ENCODE results near the gene ASTL.
"Not testable (repeated sequence)": the region's sequence is repeated elsewhere in the genome, so short reads cannot be mapped to it uniquely, and the experiment has no call there.

Gene ASTL

GRCh38 chr2:96087130-96087529 lies 51.2 kb downstream of the ASTL start:
- Histone ChIP-seq H3K9me3 (ENCODE audit: control insufficient read depth, insufficient read depth, low read length) (no peaks in the 10 kb centered on the region), H3K4me1 (ENCODE audit: control insufficient read depth, insufficient read depth, low read length) (peaks cover 6% of the 10 kb centered on the region), H3K9ac (ENCODE audit: low read depth, low read length) (no peak overlapping the region), H3K4me3 (ENCODE audit: low read depth, low read length) (no peak overlapping the region), H3K36me3 (ENCODE audit: control insufficient read depth, insufficient read depth, low read length) (no peaks in the 10 kb centered on the region), H3K27me3 (ENCODE audit: control insufficient read depth, insufficient read depth, low read length) (no peaks in the 10 kb centered on the region)

- Histone ChIP-seq H3K27me3 (ENCODE audit: control insufficient read depth, insufficient read depth, low read length) (no peaks in the 10 kb centered on the region), H3K4me1 (ENCODE audit: control insufficient read depth, insufficient read depth, low read length) (no peaks in the 10 kb centered on the region), H3K36me3 (ENCODE audit: control insufficient read depth, insufficient read depth, low read length) (no peaks in the 10 kb centered on the region), H3K9me3 (ENCODE audit: control insufficient read depth, insufficient read depth, low read length) (no peaks in the 10 kb centered on the region), H3K4me3 (ENCODE audit: low read depth, low read length) (no peak overlapping the region), H3K9ac (ENCODE audit: low read depth, low read length) (no peak overlapping the region)
Measured at GRCh38 chr2:96085541-96086355, 52.6 kb downstream of the ASTL start.

- H3K9ac ChIP-seq (ENCODE audit: low read depth, low read length); H3K9me3 ChIP-seq (ENCODE audit: control insufficient read depth, insufficient read depth, low read length); H3K4me3 ChIP-seq (ENCODE audit: low read depth, low read length); H3K4me1 ChIP-seq (ENCODE audit: control insufficient read depth, insufficient read depth, low read length); H3K27me3 ChIP-seq (ENCODE audit: control insufficient read depth, insufficient read depth, low read length); H3K36me3 ChIP-seq (ENCODE audit: control insufficient read depth, insufficient read depth, low read length): not testable (repeated sequence)
Measured at GRCh38 chr2:96084858-96085518, 53.3 kb downstream of the ASTL start.

- H3K9ac ChIP-seq (ENCODE audit: low read depth, low read length): no peak overlapping the region
- H3K4me1 ChIP-seq (ENCODE audit: control insufficient read depth, insufficient read depth, low read length): no peaks in the 10 kb centered on the region
- H3K36me3 ChIP-seq (ENCODE audit: control insufficient read depth, insufficient read depth, low read length): no peaks in the 10 kb centered on the region
- H3K27me3 ChIP-seq (ENCODE audit: control insufficient read depth, insufficient read depth, low read length): no peaks in the 10 kb centered on the region
- H3K4me3 ChIP-seq (ENCODE audit: low read depth, low read length): no peak overlapping the region
- no peaks in the 10 kb centered on the region for H3K9me3 ChIP-seq (ENCODE audit: control insufficient read depth, insufficient read depth, low read length)
Measured at GRCh38 chr2:96083989-96084857, 54.1 kb downstream of the ASTL start.

- H3K36me3 ChIP-seq (ENCODE audit: control insufficient read depth, insufficient read depth, low read length): no peaks in the 10 kb centered on the region
- no peaks in the 10 kb centered on the region for H3K27me3 ChIP-seq (ENCODE audit: control insufficient read depth, insufficient read depth, low read length)
- H3K4me3 ChIP-seq (ENCODE audit: low read depth, low read length): no peak overlapping the region
- H3K9me3 ChIP-seq (ENCODE audit: control insufficient read depth, insufficient read depth, low read length): no peaks in the 10 kb centered on the region
- H3K4me1 ChIP-seq (ENCODE audit: control insufficient read depth, insufficient read depth, low read length): no peaks in the 10 kb centered on the region
- no peak overlapping the region for H3K9ac ChIP-seq (ENCODE audit: low read depth, low read length)
Measured at GRCh38 chr2:96083064-96083939, 55.0 kb downstream of the ASTL start.

- Histone ChIP-seq H3K4me1 (ENCODE audit: control insufficient read depth, insufficient read depth, low read length) (no peaks in the 10 kb centered on the region), H3K9me3 (ENCODE audit: control insufficient read depth, insufficient read depth, low read length) (no peaks in the 10 kb centered on the region), H3K27me3 (ENCODE audit: control insufficient read depth, insufficient read depth, low read length) (no peaks in the 10 kb centered on the region), H3K36me3 (ENCODE audit: control insufficient read depth, insufficient read depth, low read length) (no peaks in the 10 kb centered on the region), H3K4me3 (ENCODE audit: low read depth, low read length) (no peak overlapping the region), H3K9ac (ENCODE audit: low read depth, low read length) (no peak overlapping the region)
Measured at GRCh38 chr2:96082211-96083063, 55.9 kb downstream of the ASTL start.

- no peaks in the 10 kb centered on the region for H3K9me3 ChIP-seq (ENCODE audit: control insufficient read depth, insufficient read depth, low read length)
- no peak overlapping the region for H3K4me3 ChIP-seq (ENCODE audit: low read depth, low read length)
- H3K36me3 ChIP-seq (ENCODE audit: control insufficient read depth, insufficient read depth, low read length): no peaks in the 10 kb centered on the region
- no peaks in the 10 kb centered on the region for H3K4me1 ChIP-seq (ENCODE audit: control insufficient read depth, insufficient read depth, low read length)
- H3K27me3 ChIP-seq (ENCODE audit: control insufficient read depth, insufficient read depth, low read length): no peaks in the 10 kb centered on the region
- no peak overlapping the region for H3K9ac ChIP-seq (ENCODE audit: low read depth, low read length)
Measured at GRCh38 chr2:96081042-96081441, 57.3 kb downstream of the ASTL start.

GRCh38 chr2:96075199-96075771 lies 63.0 kb downstream of the ASTL start:
- no peaks in the 10 kb centered on the region for H3K27me3 ChIP-seq (ENCODE audit: control insufficient read depth, insufficient read depth, low read length)
- H3K36me3 ChIP-seq (ENCODE audit: control insufficient read depth, insufficient read depth, low read length): no peaks in the 10 kb centered on the region
- H3K4me3 ChIP-seq (ENCODE audit: low read depth, low read length): no peak overlapping the region
- H3K9ac ChIP-seq (ENCODE audit: low read depth, low read length): no peak overlapping the region
- no peaks in the 10 kb centered on the region for H3K9me3 ChIP-seq (ENCODE audit: control insufficient read depth, insufficient read depth, low read length)
- no peaks in the 10 kb centered on the region for H3K4me1 ChIP-seq (ENCODE audit: control insufficient read depth, insufficient read depth, low read length)

GRCh38 chr2:96074156-96074555 lies 64.1 kb downstream of the ASTL start:
- Histone ChIP-seq H3K36me3 (ENCODE audit: control insufficient read depth, insufficient read depth, low read length) (no peaks in the 10 kb centered on the region), H3K4me3 (ENCODE audit: low read depth, low read length) (no peak overlapping the region), H3K9me3 (ENCODE audit: control insufficient read depth, insufficient read depth, low read length) (no peaks in the 10 kb centered on the region), H3K27me3 (ENCODE audit: control insufficient read depth, insufficient read depth, low read length) (no peaks in the 10 kb centered on the region), H3K4me1 (ENCODE audit: control insufficient read depth, insufficient read depth, low read length) (no peaks in the 10 kb centered on the region), H3K9ac (ENCODE audit: low read depth, low read length) (no peak overlapping the region)

GRCh38 chr2:96073170-96073775 lies 65.0 kb downstream of the ASTL start:
- no peaks in the 10 kb centered on the region for H3K36me3 ChIP-seq (ENCODE audit: control insufficient read depth, insufficient read depth, low read length)

More at GRCh38 chr2:96073170-96073775, 65.0 kb downstream of the ASTL start:
- H3K9me3 ChIP-seq (ENCODE audit: control insufficient read depth, insufficient read depth, low read length): no peaks in the 10 kb centered on the region
- H3K4me1 ChIP-seq (ENCODE audit: control insufficient read depth, insufficient read depth, low read length): no peaks in the 10 kb centered on the region
- H3K4me3 ChIP-seq (ENCODE audit: low read depth, low read length): no peak overlapping the region
- H3K27me3 ChIP-seq (ENCODE audit: control insufficient read depth, insufficient read depth, low read length): no peaks in the 10 kb centered on the region
- no peak overlapping the region for H3K9ac ChIP-seq (ENCODE audit: low read depth, low read length)

Measured in iPS-15b (cell line).